K562 (cell line): ENCODE results near the gene RIN3.

Experiments
- ATF2 ChIP-seq: sonication (generic); formaldehyde crosslinking; IDR thresholded peaks from 2 replicates; pipeline ENCODE4 v1.8.1; 2022; ENCODE audit warnings: missing genetic modification reagents
- CTCF ChIP-seq, 3 experiments: IDR thresholded peaks in 2 of 3; conservative IDR thresholded peaks in 1 of 3; 2 replicates each; pipeline ENCODE4 v1.5.1; 2011 to 2012; ENCODE audit warnings: low read length in 3 of 3, mild to moderate bottlenecking in 3 of 3, control low read depth in 2 of 3, improper control_type of control experiment in 1 of 3, inconsistent platforms in 1 of 3, low read depth in 1 of 3, mixed read lengths in 1 of 3, moderate library complexity in 1 of 3; ENCODE audit not compliant: insufficient read depth in 2 of 3
- EP300 ChIP-seq: IDR thresholded peaks from 2 replicates; pipeline ENCODE4 v1.6.1; 2012; ENCODE audit warnings: low read length, improper control_type of control experiment
- POLR2AphosphoS2 ChIP-seq: IDR thresholded peaks from 2 replicates; pipeline ENCODE4 v1.6.1; 2012; ENCODE audit warnings: low read length, improper control_type of control experiment
- TAF1 ChIP-seq: IDR thresholded peaks from 2 replicates; pipeline ENCODE4 v1.6.1; 2011; ENCODE audit warnings: mild to moderate bottlenecking, low read length, moderate library complexity; ENCODE audit not compliant: insufficient read depth, control insufficient read depth, severe bottlenecking; ENCODE audit errors: extremely low read depth
- YBX1 ChIP-seq: fragments of 450-650 bp; IDR thresholded peaks from 2 replicates; pipeline ENCODE4 v1.7.1; 2016; ENCODE audit warnings: mild to moderate bottlenecking
- ZHX1 ChIP-seq: fragments of 150-350 bp; conservative IDR thresholded peaks from 2 replicates; pipeline ENCODE4 v1.6.1; 2014; ENCODE audit warnings: low read length

- TF ChIP-seq CTCF (IDR thresholded peaks at IDR 0.05 in 2 of 3, conservative IDR thresholded peaks at IDR 0.05 in 1 of 3; ENCODE audit: insufficient read depth in 2 of 3, low read depth in 1 of 3, low read length in 3 of 3) = no peak
- TF ChIP-seq YBX1 = no peak
- no peak for TF ChIP-seq POLR2AphosphoS2
- no peak for TF ChIP-seq TAF1
- TF ChIP-seq ATF2 (CRISPR knock-in tag) = no peak
- no peak for TF ChIP-seq ZHX1
- TF ChIP-seq EP300 = no peak
Observed at GRCh38 chr14:92603309-92604242, 90.0 kb downstream of the RIN3 start.
